Parathyroid adenoma (tissue), 2 donors: ENCODE data around the gene FES.

Experiments used
- H2AFZ ChIP-seq: fragments of 300-600 bp; sonication (generic); one replicate; pipeline ENCODE4 v1.7.0; 2017; ENCODE audit warnings: antibody characterized with exemption, mild to moderate bottlenecking
- H3K27ac ChIP-seq: fragments of 300-600 bp; sonication (generic); one replicate; pipeline ENCODE4 v1.7.0; 2017
- H3K27me3 ChIP-seq: fragments of 300-600 bp; sonication (generic); one replicate; pipeline ENCODE4 v1.7.0; 2017; ENCODE audit warnings: low read length; ENCODE audit not compliant: control insufficient read depth, insufficient read depth
- H3K36me3 ChIP-seq: fragments of 300-600 bp; sonication (generic); one replicate; pipeline ENCODE4 v1.7.0; 2017; ENCODE audit warnings: low read length; ENCODE audit not compliant: control insufficient read depth, insufficient read depth
- H3K4me1 ChIP-seq: fragments of 300-600 bp; sonication (generic); one replicate; pipeline ENCODE4 v1.7.0; 2017; ENCODE audit warnings: control low read depth
- H3K4me2 ChIP-seq: fragments of 300-600 bp; sonication (generic); one replicate; pipeline ENCODE4 v1.7.0; 2017; ENCODE audit warnings: low read length
- H3K4me3 ChIP-seq: fragments of 300-600 bp; sonication (generic); one replicate; pipeline ENCODE4 v1.7.0; 2017; ENCODE audit warnings: low read depth, low read length
- H3K79me2 ChIP-seq: fragments of 300-600 bp; sonication (generic); one replicate; pipeline ENCODE4 v1.7.0; 2017; ENCODE audit warnings: control low read depth
- H3K9ac ChIP-seq: fragments of 300-600 bp; sonication (generic); one replicate; pipeline ENCODE4 v1.7.0; 2017; ENCODE audit warnings: mild to moderate bottlenecking
- H3K9me3 ChIP-seq: fragments of 300-600 bp; sonication (generic); one replicate; pipeline ENCODE4 v1.7.0; 2017; ENCODE audit warnings: low read length; ENCODE audit not compliant: control insufficient read depth
- TF ChIP-seq, protein P1 (sequence below): fragments of 300-600 bp; sonication (generic); IDR thresholded peaks from one replicate; pipeline ENCODE4 v1.7.0; 2017; ENCODE audit warnings: antibody characterized with exemption, mild to moderate bottlenecking
- donor health status: primary hyperparathyroidism.

FES gene

DNA sequence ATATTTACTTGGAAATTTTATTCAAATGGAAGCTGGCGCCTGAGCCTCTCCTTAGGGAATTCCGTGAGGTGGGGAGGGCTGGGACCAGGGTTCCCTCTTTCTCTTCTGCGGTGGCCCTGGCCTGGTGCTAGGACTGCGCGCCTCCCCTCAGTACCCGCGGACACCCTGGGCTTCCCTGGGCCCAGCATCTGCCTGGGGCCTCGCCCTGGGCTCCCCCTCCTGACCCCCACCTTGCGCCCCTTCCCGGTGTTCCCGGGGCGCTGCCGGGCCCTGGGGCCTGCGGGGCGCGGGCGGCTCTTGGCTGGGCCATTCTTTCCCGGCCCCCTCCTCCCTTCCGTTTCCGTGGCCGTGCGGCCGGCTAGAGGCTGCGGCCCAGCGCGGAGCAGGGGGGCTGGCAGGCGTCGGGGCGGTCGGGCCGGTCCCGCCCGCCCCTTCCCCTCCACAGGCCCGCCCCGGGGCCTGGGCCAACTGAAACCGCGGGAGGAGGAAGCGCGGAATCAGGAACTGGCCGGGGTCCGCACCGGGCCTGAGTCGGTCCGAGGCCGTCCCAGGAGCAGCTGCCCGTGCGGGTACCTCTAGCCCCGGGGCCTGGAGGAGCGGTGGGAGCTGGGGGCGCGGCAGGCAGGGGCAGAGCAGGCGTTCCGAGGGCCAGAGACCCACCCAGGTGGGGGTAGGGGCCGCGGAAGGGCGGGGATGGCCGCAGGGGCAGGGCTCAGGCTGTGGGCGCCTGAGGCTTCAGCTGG is at the start of gene FES:
FES (plus strand) TSS at position 529 of the 743 bp plus-strand sequence. CDS start 542 bp downstream, outside the sequence.
- Histone ChIP-seq H3K9me3 (no peaks in the 10 kb centered on the region), H3K27ac (peak within 1 kb of the TSS; percentile 76), H3K27me3 (no peaks in the 10 kb centered on the region), H3K79me2 (no peaks in the 10 kb centered on the region), H3K9ac (peak within 1 kb of the TSS; percentile 76), H3K4me1 (no peaks in the 10 kb centered on the region), H3K4me3 (peak within 1 kb of the TSS; percentile 46), H3K4me2 (peak within 1 kb of the TSS; percentile 35), H2AFZ (peak within 1 kb of the TSS; percentile 97), H3K36me3 (no peaks in the 10 kb centered on the region)
- TF ChIP-seq, protein P1, sequence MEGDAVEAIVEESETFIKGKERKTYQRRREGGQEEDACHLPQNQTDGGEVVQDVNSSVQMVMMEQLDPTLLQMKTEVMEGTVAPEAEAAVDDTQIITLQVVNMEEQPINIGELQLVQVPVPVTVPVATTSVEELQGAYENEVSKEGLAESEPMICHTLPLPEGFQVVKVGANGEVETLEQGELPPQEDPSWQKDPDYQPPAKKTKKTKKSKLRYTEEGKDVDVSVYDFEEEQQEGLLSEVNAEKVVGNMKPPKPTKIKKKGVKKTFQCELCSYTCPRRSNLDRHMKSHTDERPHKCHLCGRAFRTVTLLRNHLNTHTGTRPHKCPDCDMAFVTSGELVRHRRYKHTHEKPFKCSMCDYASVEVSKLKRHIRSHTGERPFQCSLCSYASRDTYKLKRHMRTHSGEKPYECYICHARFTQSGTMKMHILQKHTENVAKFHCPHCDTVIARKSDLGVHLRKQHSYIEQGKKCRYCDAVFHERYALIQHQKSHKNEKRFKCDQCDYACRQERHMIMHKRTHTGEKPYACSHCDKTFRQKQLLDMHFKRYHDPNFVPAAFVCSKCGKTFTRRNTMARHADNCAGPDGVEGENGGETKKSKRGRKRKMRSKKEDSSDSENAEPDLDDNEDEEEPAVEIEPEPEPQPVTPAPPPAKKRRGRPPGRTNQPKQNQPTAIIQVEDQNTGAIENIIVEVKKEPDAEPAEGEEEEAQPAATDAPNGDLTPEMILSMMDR = no peak

DNA sequence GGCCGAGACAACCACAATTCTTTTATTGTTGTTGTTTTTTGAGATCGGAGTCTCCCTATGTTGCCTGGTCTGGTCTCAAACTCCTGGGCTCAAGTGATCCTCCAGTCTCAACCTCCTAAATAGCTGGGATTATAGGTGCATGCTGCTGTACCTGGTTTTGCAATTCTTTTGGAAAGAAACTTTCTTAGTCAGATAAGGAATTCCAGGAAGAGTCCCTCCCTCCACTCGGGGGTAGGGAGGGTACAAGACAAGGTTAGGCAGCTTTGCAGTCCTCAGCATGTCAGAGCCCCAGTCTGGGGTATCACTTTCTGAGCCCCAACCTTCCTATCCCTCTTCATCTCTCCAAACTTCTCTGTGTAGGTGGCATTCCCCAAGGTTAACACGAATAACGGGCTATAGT is 49.7 kb upstream of the FES start:
- Histone ChIP-seq H3K27ac (no peak overlapping the region), H3K4me3 (no peak overlapping the region), H3K4me2 (no peak overlapping the region), H3K9ac (no peak overlapping the region), H3K27me3 (no peaks in the 10 kb centered on the region), H2AFZ (no peak overlapping the region), H3K9me3 (no peaks in the 10 kb centered on the region), H3K4me1 (no peaks in the 10 kb centered on the region), H3K36me3 (no peaks in the 10 kb centered on the region), H3K79me2 (no peaks in the 10 kb centered on the region)
- TF ChIP-seq, protein P1 = no peak

DNA sequence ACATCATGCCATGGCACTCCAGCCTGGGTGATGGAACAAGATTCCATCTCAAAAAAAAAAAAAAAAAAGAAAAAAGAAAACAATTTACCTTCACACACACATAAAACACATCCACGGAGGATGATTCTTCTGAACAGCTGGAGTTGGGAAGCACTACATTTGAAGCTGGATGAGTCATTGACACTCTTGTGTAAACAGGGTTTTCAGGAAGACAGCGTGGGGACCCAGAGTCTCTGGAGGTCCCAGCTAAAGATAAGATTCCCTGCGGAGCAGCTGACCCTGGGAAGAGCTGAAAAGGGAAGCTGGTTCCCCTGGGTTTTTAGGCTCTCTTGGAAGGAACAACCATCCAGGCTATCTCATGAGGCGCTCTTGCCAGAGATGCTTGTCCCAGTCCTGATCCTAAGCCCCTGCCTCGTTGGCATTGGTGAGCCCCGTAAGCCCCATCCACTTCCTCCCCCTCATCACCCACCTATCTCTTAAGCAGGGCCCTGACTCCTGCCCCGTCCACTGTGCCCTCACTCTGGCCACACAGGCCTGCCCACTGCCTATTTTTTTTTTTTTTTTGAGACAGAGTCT is 47.9 kb upstream of the FES start:
- H3K4me3 ChIP-seq = no peak overlapping the region
- no peak overlapping the region for H2AFZ ChIP-seq
- no peak overlapping the region for H3K27ac ChIP-seq
- no peaks in the 10 kb centered on the region for H3K4me1 ChIP-seq
- no peak overlapping the region for H3K4me2 ChIP-seq
- H3K79me2 ChIP-seq = no peaks in the 10 kb centered on the region
- no peak overlapping the region for H3K9ac ChIP-seq
- H3K9me3 ChIP-seq = no peaks in the 10 kb centered on the region
- TF ChIP-seq, protein P1 = no peak
- H3K27me3 ChIP-seq = no peaks in the 10 kb centered on the region
- H3K36me3 ChIP-seq = no peaks in the 10 kb centered on the region

DNA sequence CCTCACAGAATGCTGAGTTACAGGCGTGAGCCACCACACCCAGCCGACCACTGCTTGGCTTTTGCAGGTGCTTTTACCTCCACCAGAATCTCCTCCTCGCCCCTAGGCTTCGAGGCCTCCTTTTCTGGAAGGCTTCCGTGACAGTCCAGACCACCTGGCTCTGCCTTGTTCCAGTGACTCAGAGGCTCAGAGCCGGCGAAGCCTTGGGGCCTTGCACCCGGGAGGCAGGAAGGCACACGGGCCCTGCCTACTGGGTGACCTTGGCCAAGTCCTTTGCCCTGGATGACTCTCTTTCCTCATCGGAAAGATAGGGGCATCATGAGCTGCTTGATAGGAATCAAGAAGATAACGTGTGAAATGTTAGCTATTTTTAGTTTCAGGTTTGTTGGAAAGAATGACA is 47.2 kb upstream of the FES start:
- no peaks in the 10 kb centered on the region for H3K4me1 ChIP-seq
- no peak overlapping the region for H3K27ac ChIP-seq
- no peak overlapping the region for H2AFZ ChIP-seq
- TF ChIP-seq, protein P1 = no peak
- H3K9me3 ChIP-seq = no peaks in the 10 kb centered on the region
- no peak overlapping the region for H3K9ac ChIP-seq
- H3K36me3 ChIP-seq = no peaks in the 10 kb centered on the region
- H3K79me2 ChIP-seq = no peaks in the 10 kb centered on the region
- no peak overlapping the region for H3K4me3 ChIP-seq
- no peak overlapping the region for H3K4me2 ChIP-seq
- no peaks in the 10 kb centered on the region for H3K27me3 ChIP-seq
